Sciatic nerve (tissue), 2 donors: ENCODE data around the gene RHOU. TPM values are rescaled to one million over a fixed set of nuclear protein-coding genes. Genes with fewer than 3 reads are reported as not detected.

ENCODE experiments used
- ATAC-seq: fragments of 200-7000 bp; cut with Tn5 transposase; one replicate; pipeline ENCODE4 v1.9.1; 2020; ENCODE audit warnings: mild to moderate bottlenecking, moderate library complexity
- DNase-seq: peaks from one replicate; pipeline ENCODE4 v3.0.0-alpha.2; 2020; ENCODE audit warnings: low spot score
- intact Hi-C: fragments of 100-400 bp; cut with DNase I; formaldehyde crosslinking; loops from one replicate; pipeline ENCODE4 v1.14.2; 2022
- total RNA-seq: library from RNA; stranded (reverse); fragmentation: NEBNext Ultra II Directional; extraction: Animal tissue kit (Norgen Biotek cat#: 25700); gene quantifications from one replicate; pipeline ENCODE4 v1.2.1, GENCODE V29; 2021
- donor health status: DM: no; HTN: no; CAD: no.
- donor health status: DM: no; HTN: no; CAD: no.

RHOU gene
- total RNA-seq, 1 donor from 2014 or later, result 21.8 TPM

- DNase-seq, result no peak
- no peak for ATAC-seq
- intact Hi-C loops, result no loop called here
These were observed 43.7 kb downstream of the RHOU start for GRCh38 chr1:228778961-228779360.

GRCh38 chr1:228781161-228781808 is 46.0 kb downstream of the RHOU start:
- ATAC-seq (peak; percentile 42), DNase-seq (no peak)
- intact Hi-C loops, result no loop called here

GRCh38 chr1:228781809-228782661 is 46.8 kb downstream of the RHOU start:
- intact Hi-C loops, result no loop called here
- ATAC-seq, result peak; percentile 8
- DNase-seq, result no peak

- ATAC-seq (peak; percentile 41), DNase-seq (no peak)
- intact Hi-C loops, result no loop called here
These were observed 47.6 kb downstream of the RHOU start for GRCh38 chr1:228782662-228783417.

- no peak for DNase-seq
- no peak for ATAC-seq
- intact Hi-C loops, result no loop called here
These were observed 48.2 kb downstream of the RHOU start for GRCh38 chr1:228783418-228784040.

- DNase-seq (no peak), ATAC-seq (no peak)
- intact Hi-C loops, result no loop called here
These were observed 48.9 kb downstream of the RHOU start for GRCh38 chr1:228784181-228784580.

- no peak for ATAC-seq
- intact Hi-C loops, result no loop called here
- no peak for DNase-seq
These were observed 50.4 kb downstream of the RHOU start for GRCh38 chr1:228785366-228786330.

- intact Hi-C loops, result no loop called here
- ATAC-seq (no peak), DNase-seq (no peak)
These were observed 51.3 kb downstream of the RHOU start for GRCh38 chr1:228786361-228787129.

- ATAC-seq, result no peak
- intact Hi-C loops, result no loop called here
- no peak for DNase-seq
These were observed 56.5 kb downstream of the RHOU start for GRCh38 chr1:228791791-228792190.

GRCh38 chr1:228792601-228793000 is 57.3 kb downstream of the RHOU start:
- intact Hi-C loops, result no loop called here
- DNase-seq, result no peak
- ATAC-seq, result no peak

- intact Hi-C loops, result no loop called here
- ATAC-seq (no peak), DNase-seq (no peak)
These were observed 57.8 kb downstream of the RHOU start for GRCh38 chr1:228793032-228793431.

GRCh38 chr1:228794173-228794572 is 58.9 kb downstream of the RHOU start:
- DNase-seq (no peak), ATAC-seq (no peak)
- intact Hi-C loops, result no loop called here

GRCh38 chr1:228794810-228795209 is 59.5 kb downstream of the RHOU start:
- ATAC-seq, result no peak
- DNase-seq, result no peak
- intact Hi-C loops, result no loop called here

GRCh38 chr1:228795596-228795995 is 60.3 kb downstream of the RHOU start:
- ATAC-seq, result no peak
- intact Hi-C loops, result no loop called here

More at GRCh38 chr1:228795596-228795995, 60.3 kb downstream of the RHOU start:
- no peak for DNase-seq
